GM19463 (cell line): ENCODE results near the gene OR2G2.

Experiments
- ATAC-seq: cut with Tn5 transposase; IDR thresholded peaks from one replicate; pipeline ENCODE4 v1.9.1; 2021; ENCODE audit warnings: mild to moderate bottlenecking, moderate library complexity; ENCODE audit not compliant: unreplicated experiment

The OR2G2 gene, protein sequence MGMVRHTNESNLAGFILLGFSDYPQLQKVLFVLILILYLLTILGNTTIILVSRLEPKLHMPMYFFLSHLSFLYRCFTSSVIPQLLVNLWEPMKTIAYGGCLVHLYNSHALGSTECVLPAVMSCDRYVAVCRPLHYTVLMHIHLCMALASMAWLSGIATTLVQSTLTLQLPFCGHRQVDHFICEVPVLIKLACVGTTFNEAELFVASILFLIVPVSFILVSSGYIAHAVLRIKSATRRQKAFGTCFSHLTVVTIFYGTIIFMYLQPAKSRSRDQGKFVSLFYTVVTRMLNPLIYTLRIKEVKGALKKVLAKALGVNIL

DNA sequence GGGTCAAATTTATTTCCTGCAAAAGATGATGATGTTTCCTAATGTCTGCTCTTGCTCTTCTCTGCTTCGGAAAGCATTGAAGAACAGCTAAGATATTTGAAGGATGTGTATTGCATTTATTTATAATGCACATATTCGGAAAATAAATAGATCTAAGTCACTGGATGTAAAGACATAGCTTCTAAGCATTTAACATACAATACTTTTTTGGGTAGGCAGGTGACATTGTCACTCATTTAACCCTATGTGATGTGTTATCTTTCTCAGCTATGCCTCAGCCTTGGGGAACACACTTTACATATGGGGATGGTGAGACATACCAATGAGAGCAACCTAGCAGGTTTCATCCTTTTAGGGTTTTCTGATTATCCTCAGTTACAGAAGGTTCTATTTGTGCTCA is at the start of gene OR2G2:
Gene OR2G2, plus strand, starts transcription at position 301 of the 400 bp plus-strand sequence. Its CDS starts 0 bp downstream, at position 301.
- no peak for ATAC-seq

GRCh38 chr1:247538561-247538960 is 49.6 kb upstream of the OR2G2 start:
- ATAC-seq = no peak

- no peak for ATAC-seq
Measured at GRCh38 chr1:247539215-247539614, 48.9 kb upstream of the OR2G2 start.

DNA sequence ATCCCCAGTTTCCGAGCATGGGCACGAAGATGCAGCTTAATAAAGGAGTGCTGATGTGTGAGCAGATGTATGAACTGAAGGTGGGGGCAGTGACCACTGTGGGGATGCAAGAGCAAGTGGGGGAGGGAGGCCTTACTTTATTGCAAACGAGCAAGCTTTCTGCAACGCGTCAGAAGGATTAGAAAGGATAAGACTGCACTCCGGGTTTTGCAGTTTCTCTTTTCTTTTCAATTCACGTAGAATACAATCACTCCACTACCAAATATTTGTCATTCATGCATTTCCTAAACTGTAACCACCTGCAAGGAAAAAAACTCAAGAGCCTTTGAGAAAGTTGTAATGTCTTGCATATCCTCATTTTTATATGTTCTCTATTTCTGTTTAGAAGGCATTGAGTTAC is 47.6 kb upstream of the OR2G2 start:
- no peak for ATAC-seq

GRCh38 chr1:247542811-247543210 is 45.3 kb upstream of the OR2G2 start:
- ATAC-seq = no peak

DNA sequence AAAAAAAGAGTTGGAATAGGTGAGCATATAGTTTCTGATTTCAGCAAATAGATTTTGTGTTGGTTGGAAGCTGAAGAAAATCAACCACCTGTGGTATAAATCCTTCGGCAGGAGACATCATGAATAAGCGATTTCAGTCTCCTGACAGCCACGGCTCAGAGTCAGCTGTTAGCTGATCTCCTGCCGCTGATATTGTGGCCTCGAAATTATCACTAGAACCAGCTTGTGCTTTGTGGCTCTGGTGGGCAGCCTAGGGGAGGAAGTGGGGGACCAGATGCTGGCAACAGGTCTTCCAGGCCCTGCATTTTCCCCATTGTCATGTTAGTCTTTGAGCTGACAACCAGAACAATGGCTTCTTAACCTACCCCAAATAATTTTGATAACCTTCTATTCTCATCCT is 40.1 kb upstream of the OR2G2 start:
- ATAC-seq = no peak

DNA sequence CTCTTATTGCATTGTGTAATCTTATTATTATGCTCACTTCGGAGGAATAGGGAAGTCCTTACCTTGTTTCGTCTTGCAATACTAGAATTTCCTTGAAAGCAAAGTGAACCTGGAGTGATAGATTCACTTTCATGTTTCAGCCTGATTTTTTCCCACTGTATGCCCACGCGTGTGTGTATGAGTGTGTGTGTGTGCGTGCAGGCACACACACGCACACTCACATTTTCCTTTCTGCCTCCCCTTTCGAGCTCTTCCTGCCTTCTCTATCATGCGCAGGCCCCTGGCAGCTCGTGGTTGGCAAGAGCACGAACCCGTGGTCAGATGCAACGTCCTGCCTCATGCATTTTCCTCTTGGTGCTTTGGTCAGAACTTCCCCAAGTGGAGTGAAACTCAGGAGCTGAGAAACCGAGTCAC is 39.4 kb upstream of the OR2G2 start, which contains the start of gene GCSAML:
Gene GCSAML, plus strand, starts transcription at position 366 of the 414 bp plus-strand sequence. CDS start 58 bp downstream, outside the sequence.
- no peak for ATAC-seq

DNA sequence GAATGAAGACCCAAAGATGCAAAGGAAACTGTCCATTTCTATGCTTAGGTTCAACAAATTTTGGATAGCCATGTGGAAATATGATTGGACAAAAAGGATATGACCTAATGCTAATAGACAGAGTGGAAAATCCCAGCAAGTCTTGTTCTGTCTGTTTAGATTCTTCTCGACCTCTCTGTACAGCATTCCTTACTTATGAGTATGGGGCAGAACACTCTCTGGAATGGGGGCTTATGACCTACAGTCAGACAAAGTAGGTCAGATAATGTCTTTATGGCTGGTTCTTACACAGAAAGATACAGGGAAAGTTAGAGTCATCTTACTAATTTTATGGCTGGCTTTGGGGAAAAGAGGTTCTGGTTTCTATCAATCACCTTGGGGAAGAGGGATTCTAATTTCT is 36.4 kb upstream of the OR2G2 start:
- no peak for ATAC-seq

DNA sequence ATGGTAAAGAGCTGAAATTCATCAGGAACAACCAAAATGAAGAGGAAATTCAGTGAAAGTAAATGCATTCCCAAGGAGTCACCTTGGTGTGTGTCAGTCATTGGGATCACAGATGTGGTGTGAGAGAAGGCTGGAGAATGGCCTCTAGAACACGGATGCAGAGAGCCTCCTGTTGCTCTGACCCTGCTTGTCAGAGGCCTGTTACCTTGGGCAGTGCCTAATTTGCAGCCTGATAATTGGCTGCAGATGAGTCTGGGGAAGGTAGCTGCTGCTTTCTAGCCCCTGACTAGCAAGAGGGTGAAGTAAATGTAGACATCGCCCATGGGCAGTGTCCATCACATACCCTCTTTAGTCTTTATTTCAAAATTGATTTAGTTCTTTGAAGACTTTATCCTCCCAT is 35.9 kb upstream of the OR2G2 start:
- no peak for ATAC-seq

DNA sequence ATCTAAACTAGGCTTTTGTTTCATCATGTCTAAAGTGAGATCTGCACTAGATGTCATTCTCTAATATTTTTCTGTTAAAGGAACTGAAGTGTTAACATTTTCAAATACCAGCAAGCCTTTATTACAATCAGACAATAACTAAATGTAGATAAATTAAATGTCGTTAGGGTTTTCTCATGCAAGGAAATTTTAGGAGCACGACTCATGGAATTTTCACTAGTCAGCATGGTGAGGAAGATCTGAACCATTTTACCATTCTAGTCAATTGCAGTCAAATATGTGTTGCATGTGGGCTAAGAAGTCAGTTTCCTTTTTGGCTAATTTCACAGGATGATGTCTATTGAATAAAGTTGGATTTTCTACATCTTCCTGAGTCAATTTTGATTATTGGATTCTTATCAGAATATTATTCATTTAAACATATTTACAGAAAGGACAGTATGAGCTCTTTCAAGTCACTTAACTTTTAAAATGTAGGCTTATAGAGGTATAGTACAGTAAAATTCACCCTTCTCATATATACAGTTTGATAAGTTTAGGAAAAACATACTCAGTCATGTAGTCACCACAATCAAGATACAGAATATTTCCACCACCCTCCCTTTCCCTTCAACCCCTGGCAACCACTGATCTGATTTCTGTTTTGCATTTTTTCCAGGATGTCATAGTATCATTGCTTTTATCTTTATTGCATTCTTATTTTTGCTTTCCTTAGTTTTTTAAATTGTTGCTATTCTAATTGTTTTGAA is 30.1 kb upstream of the OR2G2 start:
- no peak for ATAC-seq

GRCh38 chr1:247561711-247562110 is 26.4 kb upstream of the OR2G2 start:
- no peak for ATAC-seq

DNA sequence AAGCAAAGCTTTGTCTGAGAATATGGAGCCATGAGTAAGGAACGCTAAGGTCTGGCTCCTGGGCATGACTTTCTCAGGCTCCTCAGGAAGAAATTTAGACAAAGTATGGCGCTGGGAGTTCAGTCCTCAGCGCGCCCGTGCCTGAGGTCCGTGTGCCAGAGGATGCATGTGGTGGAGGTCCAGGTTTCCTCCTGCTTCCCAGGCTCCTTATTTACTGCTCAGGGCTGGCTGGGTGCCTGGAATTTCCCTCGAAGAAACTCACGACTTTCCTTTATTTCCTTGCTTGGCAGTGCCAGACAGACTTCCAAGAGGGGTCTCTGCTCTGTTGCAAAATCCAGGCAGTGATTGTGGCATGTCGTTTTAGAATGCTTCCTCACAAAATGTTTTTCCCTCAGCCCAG is 26.0 kb upstream of the OR2G2 start:
- no peak for ATAC-seq

DNA sequence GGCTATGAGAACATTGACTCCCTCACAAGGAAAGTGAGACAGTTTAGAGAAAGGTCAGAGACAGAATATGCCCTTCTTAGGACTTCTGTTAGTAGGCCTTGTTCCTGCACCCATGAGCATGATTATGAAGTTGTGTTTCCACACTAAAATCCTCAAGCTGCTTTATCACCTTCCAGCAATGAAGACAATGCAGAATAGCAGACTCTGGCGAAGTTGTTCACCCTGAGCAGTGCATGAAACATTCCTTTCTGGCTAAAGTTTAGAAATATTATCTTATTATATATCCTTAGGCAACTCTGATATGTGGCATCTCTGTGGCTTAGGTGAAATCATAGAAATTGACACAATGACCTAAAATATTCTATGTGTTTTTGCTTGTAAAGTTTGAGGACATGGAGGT is 13.9 kb upstream of the OR2G2 start:
- ATAC-seq = no peak

DNA sequence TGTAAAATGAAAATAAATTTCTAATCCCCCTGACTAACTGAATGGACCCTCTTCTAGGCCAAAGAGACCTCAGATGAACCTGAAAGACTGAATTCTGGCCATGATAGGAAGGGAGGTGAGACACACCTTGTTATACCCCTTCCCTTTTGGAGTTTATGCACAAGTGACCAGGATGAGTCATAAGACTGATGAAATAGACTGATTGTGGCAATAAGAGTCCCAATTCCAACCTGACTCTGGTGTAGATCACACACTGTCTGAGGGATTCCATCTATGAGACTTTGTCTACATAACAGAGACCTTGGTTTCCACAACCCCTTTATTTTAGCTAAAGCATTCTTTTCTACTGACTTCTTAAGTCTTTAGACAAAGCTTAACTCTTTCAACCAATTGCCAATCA is 13.5 kb upstream of the OR2G2 start:
- ATAC-seq = no peak

DNA sequence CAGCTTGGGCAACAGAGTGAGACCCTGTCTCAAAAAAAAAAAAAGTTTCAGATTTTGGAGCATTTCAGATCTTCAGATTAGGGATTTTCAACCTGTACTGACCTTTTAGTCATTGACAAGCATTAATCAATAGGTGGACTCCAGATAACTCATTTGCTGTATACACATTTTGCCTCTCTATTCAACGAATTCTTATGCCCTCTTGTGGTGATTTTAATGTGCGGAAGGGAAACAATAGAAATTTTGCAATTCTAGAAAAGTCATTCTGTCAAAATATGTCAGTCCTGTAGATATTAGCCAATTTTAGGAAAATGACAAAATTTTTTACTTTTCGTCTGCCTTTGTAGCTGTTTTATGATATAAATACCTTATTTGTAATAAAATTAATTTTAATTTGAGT is 11.6 kb upstream of the OR2G2 start:
- ATAC-seq = no peak

DNA sequence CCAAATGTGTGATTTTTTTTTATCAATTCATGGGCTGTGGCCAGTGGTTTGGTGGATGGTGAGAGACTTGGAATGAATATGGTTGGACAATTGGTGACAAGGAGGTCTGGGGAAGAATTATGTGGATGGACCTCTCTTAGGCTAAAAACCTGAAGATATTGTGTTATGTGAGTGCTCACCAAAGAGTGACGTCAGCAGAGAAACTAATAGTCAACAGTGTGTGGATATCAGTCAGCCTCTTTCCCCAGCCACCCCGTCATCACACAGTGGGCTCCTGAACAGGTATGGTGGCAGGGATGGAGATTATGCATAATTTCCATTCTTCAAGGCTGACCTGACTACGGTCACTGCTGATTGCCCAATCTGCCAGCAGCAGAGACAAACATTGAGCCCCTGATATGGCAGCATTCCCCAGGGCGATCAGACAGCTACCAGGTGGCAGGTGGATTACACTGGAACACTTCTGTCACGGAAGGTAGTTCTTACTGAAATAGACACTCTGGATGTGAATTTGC is 9.2 kb upstream of the OR2G2 start:
- no peak for ATAC-seq

GRCh38 chr1:247605286-247605685 is 17.1 kb downstream of the OR2G2 start, which contains the start of gene OR2G3:
OR2G3 (plus strand) TSS chr1:247605586; CDS start chr1:247605586, 0 bp downstream.
- ATAC-seq = no peak

- no peak for ATAC-seq
Measured at GRCh38 chr1:247613405-247613804, 25.2 kb downstream of the OR2G2 start.

- ATAC-seq = no peak
Measured at GRCh38 chr1:247614625-247615024, 26.5 kb downstream of the OR2G2 start.

- ATAC-seq = no peak
Measured at GRCh38 chr1:247627951-247628350, 39.8 kb downstream of the OR2G2 start.

DNA sequence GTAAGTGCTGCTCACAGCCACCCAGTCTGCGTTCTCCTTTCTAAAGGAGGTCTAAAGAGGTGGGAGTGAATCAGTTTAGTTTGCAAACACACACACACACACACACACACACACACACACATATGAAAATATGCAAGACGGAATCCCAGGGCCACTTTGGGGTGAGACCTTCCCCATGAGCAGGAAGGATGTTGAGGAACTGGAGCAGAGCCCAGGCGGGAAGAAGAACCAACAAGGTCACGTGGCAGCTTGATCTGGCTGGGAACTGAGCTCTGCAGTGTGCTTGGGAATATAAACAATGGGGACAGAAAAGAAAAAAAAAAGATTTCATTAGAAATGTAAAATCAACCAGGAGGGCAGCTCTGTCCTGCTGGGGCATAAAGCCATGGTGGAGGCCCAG is 49.9 kb downstream of the OR2G2 start:
- ATAC-seq = no peak

DNA sequence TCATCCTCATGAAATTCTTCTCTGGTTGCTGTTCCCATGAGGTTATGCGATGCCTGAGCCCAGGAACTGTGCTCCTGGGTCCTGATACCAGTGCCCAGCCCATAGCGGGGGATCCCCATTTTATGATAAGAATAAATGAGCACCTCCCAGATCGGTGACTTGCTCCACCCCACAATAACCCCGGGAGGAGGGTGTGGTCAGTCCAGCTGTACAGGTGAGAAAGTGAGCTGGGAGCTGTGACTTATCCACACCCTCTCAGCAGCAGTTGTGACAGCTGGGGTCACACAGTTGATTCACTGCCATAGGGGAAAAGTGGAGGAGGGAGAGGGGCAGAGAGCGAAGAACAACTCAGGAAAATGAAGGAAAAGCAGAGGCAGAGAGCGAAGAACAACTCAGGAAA is 50.6 kb downstream of the OR2G2 start:
- ATAC-seq = no peak
